HG03066 (cell line): ENCODE data around the gene SMIM12.

Experiments used
- ATAC-seq: cut with Tn5 transposase; IDR thresholded peaks from one replicate; pipeline ENCODE4 v1.9.1; 2021; ENCODE audit warnings: low read depth; ENCODE audit not compliant: unreplicated experiment

SMIM12 gene, protein sequence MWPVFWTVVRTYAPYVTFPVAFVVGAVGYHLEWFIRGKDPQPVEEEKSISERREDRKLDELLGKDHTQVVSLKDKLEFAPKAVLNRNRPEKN

DNA sequence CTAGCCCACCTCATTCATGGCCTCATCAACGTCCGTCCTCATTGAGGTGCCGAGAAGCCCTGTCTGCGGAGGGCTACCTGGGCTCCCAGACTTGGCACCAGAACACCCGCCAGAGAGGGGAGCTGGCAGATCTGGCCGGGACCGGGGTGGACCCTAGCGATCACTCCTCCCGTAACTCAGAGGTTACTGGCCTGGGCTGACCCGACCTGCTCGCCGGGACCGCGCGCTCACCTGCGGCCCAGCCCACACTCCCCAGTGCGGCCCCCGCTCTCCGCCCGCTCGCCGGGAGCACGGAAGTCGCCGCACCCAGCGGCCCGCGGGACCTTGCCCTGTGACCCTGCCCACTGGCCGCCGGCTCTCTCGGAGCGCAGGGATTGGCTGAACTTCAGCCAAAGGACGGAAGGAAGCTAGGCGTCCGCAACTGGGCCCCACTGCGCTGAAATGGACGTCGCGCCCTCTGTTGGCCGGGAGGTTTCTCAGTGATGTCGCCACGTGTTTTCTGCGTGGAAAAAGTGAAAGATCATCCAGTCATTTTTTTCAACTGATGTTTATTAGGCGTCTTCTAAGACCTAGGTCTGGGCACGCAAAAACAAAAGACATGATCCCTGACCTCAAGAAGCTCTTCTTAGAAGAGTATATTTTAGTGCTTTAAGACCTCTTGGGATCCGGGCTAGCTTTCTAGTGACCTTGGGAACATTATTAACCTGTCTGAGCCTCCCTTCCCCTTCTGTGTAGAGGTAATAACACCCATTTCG lies at the start of gene SMIM12:
Gene SMIM12, minus strand, starts transcription at position 304 of the 755 bp plus-strand sequence. CDS start 3,772 bp downstream, outside the sequence.
- peak; percentile 98 for ATAC-seq

DNA sequence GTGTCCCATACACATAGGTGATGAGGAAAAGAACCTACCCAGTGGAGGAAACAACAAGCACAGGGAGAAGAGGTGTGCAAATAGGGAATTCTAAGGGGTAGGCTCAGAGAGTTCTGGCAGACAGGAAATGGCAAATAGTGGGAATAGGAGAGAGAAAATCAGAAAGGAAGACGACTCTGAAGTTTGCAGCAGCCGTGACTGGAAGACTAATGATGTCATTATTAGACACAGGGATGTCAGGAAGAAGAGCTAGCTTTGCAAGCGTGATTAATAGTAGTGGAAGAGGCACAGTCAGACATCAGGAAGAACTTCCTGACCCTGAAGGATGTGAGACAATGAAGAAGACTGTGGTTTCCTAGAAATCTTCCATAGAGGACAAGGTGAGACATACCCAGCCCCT lies 48.8 kb upstream of the SMIM12 start:
- ATAC-seq = no peak

DNA sequence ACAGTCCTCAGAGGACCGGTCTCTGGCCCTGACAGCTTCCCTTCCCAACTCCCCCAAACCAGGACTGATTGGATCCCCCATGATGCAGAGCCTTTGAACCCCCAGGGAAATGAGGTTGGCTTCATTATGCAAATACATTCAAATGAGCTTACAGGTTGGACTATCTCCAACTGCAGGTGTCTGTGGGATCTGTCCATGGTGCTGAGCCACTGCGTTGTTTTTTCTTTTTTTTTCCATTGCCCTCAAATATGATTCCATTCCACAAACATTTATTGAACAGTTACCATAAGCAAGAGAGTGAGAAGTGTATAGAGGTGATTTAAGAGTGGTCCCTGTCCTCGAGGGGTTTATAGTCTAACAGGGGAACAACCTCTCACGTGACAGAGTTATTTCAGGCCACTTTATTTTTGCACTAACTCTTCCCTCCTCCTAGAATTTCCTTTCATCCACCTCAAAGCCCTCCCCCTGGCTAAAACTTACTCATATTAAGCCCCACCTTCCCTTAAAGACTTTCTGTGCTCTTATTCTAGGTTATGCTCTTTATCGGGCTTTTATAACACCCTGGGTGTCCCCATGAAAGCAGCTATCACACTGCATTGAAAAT lies 48.0 kb upstream of the SMIM12 start:
- no peak for ATAC-seq

DNA sequence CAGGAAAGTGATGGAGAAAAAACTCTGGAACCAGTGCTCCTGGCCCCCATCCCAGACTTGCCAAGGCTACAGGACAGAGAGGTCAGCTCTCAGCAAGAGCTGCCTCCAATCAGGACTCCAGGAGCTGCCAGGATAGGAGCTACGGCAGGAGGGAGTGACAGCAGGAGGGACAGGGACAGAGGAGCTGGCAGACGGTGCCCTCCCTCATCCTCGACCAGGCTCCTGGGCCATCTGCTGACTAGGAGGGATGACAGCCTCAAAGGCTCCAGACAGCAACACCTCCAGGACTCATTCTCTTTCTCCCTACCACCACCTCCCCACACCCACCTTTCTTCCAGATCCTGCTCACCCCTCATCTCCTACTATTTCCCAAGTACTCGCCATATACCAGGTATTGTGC lies 47.2 kb upstream of the SMIM12 start:
- ATAC-seq = no peak

DNA sequence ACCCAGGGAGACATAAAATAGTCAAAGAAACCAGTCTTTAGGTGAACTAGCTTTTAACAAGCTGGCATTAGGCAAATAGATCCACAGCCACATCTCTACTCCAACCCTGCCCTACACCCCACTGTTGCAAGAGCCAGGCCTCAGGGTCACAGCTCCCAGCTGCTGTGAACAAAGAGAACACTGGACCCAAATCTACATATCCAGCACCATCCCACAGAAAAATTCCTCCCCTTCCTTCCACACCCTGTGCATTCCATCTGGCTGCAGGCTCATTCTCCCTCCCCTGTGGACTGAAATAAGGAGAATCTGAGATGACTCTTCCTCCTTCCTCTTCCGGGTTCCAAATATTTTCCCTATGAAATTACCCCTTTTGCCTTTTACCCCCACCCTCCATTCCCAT lies 46.7 kb upstream of the SMIM12 start:
- ATAC-seq = no peak

DNA sequence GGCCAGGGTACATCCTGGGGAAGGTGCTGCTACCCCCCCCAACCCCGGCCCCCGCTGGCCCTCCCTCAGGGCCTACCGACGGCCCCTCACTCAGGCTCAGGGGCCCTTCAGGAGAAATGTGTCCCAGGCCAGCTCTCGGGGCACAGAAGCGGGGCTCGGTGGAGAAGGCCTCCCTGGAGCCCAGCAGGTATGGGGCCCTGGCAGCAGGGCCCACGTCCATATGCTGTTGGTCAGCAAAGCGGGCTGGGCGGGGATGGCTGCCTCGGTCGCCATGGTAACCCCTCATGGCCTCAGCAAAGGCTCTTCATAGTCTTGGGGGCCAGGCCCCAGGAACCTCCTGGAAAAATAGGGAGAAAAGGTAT lies 45.5 kb upstream of the SMIM12 start:
- ATAC-seq = no peak

DNA sequence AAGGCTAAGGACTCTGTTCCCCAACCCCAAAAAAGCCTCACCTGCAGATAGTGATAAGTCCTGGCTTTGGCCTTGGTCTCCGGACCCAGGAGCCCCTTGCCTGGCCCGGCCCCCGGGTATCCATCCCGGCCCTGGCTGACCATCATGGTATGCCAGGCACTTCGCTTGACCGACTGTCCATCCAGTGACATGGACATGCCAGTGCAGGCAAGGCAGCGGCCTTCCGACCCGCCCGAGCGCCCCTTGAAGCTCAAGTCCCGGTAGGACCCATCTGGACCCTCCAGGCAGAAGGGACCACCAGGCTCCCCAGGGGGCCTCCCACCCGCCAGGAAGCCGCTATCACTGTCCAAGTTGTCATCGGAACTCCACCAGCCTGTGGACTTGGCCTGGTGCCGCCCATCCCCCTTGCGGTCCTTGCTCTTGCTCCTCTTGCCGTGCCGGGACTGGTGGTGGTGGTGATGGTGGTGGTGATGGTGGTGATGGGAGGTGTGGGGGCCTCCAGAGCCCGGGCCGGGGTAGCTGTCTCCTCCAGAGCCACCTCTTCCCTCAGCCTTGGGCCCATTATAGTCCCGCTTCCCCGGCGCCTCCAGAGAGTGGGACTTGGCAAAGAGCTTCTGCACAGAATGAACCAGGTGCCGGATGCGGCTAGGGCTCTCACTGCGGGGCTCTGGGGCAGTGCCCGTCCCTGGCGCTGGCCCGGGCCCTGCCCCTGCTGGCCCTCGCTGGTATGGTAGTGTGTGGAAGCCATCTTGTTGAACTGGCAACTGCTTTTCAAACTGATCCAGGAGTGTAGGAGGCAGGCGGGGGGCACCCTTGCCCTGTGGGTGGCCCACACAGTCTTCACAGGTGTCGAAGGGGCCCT lies 44.9 kb upstream of the SMIM12 start:
- ATAC-seq = no peak

DNA sequence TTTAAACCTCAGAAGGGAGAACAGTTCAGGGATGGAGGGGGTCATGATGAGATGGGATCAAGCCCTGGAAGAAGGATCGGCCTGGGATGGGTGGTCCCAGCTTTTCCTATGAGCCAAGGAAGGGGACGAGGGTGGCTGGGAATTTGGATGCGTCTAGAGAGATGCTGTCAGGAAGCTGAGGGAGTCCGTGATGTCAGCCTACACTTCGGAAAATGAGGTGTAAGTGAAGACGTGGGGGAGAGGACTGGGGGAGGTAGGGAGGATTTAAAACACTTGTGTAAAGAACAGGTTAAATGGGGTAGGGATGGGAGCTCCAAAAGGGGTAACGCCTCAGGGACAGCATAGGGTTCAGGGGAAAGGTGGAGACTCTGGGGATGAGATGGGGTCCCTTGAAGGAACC lies 42.4 kb upstream of the SMIM12 start:
- no peak for ATAC-seq

DNA sequence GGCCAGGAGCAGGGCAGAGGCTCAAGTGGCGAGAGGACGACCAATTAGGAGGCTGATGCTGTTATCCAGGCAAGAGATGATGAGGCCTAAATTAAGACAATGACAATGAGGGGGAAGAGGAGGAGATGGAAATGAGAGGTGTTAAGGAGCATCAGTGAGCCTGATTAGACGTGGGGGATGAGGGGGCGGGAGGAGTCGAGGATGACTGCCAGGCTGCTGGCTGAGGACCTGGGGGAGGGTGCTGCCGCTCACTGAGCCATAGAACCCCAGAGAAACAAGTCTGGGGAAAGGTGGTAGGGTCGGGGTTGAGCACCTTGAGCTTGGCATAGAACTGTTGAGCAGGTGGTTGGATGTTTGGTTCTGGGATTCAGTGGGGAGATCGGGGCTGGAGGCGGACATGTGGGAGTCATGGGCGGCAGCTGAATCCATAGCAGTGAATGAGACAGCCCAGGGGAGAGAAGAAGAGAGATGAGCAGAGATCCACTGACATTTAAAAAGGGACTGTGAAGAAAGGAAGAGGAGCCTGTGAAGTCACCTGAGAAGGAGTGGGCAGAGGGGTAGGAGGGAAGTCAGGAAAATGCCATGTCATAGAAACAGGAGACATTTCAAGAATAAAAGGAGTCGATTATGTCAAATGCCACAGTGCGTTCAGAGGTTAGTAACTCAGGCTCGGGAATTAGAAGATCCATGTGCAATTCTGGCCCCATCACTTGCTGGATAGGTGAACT lies 41.4 kb upstream of the SMIM12 start:
- no peak for ATAC-seq

DNA sequence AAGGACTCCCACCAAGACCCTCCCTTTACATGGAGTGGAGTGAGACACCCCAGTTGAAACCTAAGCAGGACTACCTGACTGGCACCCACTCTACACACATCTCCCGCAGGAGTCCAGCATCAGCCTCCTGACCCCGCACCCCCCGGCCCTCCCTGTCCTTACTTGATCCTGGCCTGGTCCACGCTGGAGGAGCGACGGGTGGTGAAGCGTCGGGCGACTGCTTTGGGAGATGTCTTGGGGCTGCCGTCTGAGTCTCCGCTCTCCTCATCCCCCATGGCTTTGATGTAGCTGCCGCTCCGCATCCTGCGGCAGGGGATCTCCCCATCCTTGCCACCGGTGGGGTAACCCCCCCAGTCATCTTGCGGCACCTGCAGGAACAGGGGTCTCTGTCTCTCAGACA lies 40.4 kb upstream of the SMIM12 start:
- ATAC-seq = no peak

DNA sequence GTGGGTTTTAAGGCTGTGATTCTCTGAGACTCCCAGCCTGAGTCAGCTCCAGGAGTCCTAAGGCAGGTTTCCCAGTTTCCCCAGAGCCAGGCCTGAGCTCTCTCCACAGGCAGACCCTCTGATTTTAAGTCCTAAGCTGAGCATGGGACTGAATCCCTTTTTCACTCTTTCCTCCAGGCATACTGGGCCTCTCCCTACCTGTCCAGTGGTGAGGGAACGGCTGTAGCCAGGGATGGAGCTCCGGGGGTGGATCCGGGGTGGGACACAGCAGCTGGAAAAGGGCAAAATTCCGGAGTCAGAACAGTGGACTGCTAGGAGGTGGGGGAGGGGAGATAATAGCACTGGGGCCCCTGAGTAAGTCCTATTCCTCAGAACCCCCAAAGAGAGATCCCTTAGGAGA lies 39.9 kb upstream of the SMIM12 start:
- no peak for ATAC-seq

DNA sequence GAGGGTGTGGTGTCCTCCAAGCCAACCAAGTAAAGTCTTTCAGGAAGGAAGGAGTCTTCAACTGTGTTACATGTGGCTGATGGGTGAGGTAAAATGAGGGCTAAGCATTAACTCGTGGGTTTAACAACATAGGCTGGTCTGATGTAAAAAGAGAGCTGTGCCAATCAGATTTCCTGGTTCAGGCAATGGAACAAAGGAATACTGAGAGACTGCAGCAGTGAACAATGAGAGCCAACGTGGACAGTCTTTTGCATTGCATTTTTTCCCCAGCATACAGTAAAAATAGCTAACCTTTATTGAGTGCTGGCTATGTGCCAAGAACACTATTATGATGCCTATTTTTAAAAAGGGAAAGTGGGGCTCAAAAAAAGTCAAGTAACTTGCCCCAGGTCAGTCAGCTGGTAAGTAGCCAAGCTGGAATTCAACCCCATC lies 38.8 kb upstream of the SMIM12 start:
- no peak for ATAC-seq

DNA sequence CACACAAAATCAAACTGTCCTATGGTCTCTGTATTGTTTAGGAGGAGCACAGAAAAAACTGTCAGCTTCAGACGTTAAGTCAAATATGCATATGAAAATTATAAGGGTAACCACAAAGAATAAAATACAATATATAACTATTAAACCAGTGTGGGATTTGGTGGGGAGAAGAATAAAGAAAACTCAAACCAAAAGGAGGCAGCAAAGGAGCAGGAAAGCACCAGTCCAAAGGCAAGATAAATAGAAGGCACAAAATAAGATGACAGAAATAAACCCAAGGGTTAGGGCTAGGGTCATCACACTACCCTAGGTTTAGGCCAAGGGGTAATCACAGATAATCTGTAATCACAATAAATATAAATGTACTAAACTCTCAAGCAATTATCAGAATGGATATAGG lies 37.1 kb upstream of the SMIM12 start:
- ATAC-seq = no peak

DNA sequence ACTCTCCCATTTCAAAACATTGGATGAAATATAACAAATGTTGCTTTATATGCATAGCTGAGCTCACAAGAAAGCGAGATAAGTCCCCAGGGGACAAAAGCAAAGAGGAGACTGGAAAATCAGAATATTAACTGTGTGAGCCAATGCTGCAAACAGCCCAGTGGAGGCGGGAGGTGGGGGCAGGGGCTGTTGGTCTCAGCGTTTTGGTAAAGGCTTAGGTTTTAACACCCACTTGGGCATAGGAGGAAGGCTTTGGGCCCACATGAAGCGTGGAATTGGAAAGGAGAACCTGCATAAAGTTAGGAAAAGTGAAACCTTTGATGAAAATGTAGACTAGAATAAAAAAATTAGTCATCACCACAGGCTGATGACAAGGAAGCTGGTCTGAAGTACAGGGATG lies 30.2 kb upstream of the SMIM12 start:
- ATAC-seq = no peak

DNA sequence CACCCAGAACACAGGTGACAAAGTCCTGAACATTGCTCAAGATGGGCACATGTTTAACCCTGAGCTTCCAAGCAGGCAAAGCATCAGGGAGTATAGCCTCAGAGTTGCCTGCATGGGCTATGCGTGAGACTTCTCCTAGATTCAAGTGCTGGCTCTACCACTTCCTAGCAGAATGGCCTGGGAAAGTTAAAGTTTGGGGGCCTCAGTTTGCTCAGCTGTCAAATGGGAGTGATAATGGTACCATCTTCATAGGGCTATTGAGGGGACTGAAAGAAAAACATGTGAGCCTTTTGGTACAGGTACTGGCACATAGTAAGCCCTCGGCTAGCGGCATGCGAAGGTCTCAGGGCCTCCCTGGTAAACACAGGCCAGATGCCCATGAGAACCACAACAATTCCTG lies 28.0 kb upstream of the SMIM12 start:
- ATAC-seq = no peak

DNA sequence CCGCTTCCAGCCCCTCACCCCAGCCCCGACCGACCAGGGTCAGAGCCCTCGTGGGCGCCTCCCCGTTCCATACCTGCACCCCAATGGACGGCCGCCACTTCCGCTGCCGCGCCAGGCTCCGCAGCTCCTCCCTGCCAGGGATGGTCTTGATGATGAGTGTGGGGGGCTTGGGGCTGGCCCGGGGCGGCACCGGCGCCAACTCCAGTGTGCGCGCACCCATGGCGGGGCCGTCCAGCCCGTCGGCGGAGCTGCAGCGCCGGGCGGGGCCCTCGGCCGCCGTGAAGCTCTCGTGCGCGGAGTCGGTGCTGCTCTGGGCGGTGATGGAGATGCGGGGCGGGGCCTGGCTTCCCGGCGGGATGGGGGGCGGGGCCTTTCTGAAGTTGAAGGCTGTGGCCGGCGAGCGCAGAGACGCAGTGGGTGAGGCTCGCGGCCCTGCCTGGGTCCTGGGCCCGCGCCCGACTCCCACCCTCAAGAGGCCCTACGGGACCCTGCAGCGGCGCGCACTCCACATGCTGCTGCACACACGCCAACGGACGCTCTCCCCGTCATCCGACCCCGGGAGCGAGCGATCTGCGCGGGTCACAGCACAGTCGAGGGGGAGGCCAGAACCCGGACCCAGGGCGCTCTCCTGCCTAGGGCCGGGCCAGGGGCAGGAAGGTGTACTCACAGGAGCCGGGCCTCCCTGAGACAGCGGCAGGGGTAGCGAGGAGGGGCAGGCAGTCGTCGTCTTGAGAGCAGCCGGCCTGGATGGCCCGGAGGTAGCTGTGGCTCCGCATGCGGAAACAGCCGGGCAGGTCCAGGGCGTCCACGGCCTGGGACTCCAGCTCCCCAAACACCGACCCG lies 26.1 kb upstream of the SMIM12 start:
- ATAC-seq = no peak

DNA sequence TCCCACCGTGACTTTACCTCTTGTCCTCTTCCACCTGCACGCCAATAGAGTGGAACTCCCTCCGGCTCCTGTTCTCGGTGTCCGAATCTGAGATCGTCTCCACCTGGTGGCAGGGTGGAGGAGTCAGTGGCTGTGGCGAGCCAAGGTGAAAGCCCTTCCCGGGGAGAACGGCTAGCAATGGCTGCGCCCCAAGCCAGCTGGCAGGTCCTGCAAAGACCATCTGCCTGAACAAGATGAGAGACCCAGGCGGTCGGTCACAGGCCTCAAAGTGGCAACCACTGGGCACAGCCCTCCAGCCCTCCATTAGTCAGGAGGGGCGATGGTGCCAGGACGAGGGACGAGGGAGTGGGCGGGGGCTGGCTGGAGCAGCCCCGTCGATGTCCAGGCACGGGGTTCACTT lies 25.4 kb upstream of the SMIM12 start:
- no peak for ATAC-seq

DNA sequence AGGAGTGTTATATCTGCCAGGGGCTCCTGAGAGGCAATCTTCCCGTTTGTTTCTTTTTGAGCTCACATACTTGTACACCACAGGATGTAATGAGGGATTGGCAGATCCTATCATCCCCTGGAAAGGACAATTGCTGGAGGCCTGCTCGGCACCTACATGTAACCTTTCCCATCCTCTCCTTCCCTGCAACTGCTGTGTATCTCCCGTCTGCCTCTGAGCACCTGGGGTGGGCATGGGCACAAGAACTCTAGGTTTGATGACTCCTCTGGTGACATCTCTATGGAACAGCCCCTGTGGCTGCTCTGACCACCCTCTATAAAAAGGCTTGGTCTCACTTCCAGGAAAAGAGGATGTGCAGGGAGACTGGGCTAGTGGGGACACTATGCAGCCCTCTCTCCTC lies 25.0 kb upstream of the SMIM12 start:
- no peak for ATAC-seq

DNA sequence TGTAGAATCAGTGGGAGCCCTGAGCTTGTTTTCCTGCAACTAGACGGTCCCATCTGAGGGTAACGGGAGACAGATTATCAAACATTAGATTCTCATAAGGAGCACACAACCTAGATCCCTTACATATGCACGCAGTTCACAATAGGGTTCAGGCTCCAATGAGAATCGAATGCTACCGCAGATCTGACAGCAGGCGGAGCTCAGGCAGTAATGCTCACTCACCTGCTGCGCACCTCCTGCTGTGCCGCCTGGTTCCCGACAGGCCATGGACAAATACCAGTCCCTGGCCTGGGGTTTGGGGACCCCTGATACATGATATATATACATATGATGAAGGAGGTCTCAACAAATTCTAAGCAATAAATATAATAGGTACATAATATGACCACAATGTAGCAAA lies 19.7 kb upstream of the SMIM12 start:
- ATAC-seq = no peak

DNA sequence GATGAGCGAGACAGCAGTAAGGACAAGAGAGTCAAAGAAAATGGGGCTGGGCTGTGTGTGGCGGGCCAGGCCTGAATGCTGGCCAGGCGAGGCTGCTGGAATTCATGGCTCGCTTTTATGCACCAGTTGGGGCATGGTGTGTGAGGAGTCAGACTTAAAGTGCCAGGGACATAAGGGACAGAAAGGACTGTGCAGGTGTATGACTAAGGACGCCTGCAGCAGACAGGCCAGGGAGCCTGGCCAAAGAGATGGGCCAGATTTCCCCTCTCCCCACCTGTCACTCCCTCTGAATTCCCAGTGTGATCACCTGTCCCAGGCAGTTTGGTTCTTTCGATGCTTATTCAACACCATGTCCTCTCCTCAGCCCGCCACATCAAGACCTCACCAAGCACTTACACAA lies 16.9 kb upstream of the SMIM12 start:
- ATAC-seq = no peak
